VCaP (cell line): ENCODE data around the gene GABRD.

Source experiments
- H3K27ac ChIP-seq: fragments of 450-650 bp; 2 replicates; pipeline ENCODE4 v1.5.1; 2017
- CTCF ChIP-seq: fragments of 450-650 bp; conservative IDR thresholded peaks from 2 replicates; pipeline ENCODE4 v1.5.1; 2017; ENCODE audit warnings: mild to moderate bottlenecking, moderate library complexity

Gene GABRD

GRCh38 chr1:2014181-2014580 is 5.0 kb upstream of the GABRD start:
- H3K27ac ChIP-seq = no peak overlapping the region
- no peak for TF ChIP-seq CTCF

GRCh38 chr1:2014741-2015735 is 4.1 kb upstream of the GABRD start:
- no peak overlapping the region for H3K27ac ChIP-seq
- TF ChIP-seq CTCF = no peak

GRCh38 chr1:2016123-2016522 is 3.0 kb upstream of the GABRD start:
- no peak for TF ChIP-seq CTCF
- H3K27ac ChIP-seq = no peak overlapping the region

- no peak for TF ChIP-seq CTCF
- no peak overlapping the region for H3K27ac ChIP-seq
These were observed 651 bp upstream of the GABRD start for GRCh38 chr1:2018217-2019171.

- H3K27ac ChIP-seq = peak overlapping the region; percentile 54; the same call in 1 of the 2 replicates
- TF ChIP-seq CTCF = no peak
These were observed 595 bp downstream of the GABRD start for GRCh38 chr1:2019571-2020309.

GRCh38 chr1:2020310-2020655 is 1.1 kb downstream of the GABRD start:
- no peak for TF ChIP-seq CTCF
- H3K27ac ChIP-seq = no peak overlapping the region
